GM23338 (cell line): ENCODE measurements around the gene MMP24OS. TPM values are rescaled to one million over a fixed set of nuclear protein-coding genes. Genes with fewer than 3 reads are reported as not detected.

Source experiments
- ATAC-seq: fragments of 200-7000 bp; cut with Tn5 transposase; 3 replicates; pipeline ENCODE4 v1.9.1; 2020
- DNase-seq: peaks from one replicate; pipeline ENCODE4 v3.0.0-alpha.2; 2015; ENCODE audit warnings: low spot score
- H2AFZ ChIP-seq: fragments of 200-600 bp; sonication (generic); 2 replicates; pipeline ENCODE4 v1.8.0; 2016; ENCODE audit warnings: antibody characterized with exemption, mild to moderate bottlenecking, moderate library complexity
- H3F3A ChIP-seq: fragments of 200-600 bp; sonication (generic); replicated peaks from 2 replicates; pipeline ENCODE4 v1.8.0; 2017; ENCODE audit warnings: antibody characterized with exemption, mixed run types, low read depth
- H3K27ac ChIP-seq: fragments of 200-600 bp; sonication (generic); 2 replicates; pipeline ENCODE4 v1.6.1; 2016; ENCODE audit warnings: low read depth
- H3K27me3 ChIP-seq: fragments of 200-600 bp; sonication (generic); 2 replicates; pipeline ENCODE4 v1.8.0; 2016; ENCODE audit warnings: mild to moderate bottlenecking, mixed run types, moderate library complexity; ENCODE audit not compliant: insufficient read depth
- H3K36me3 ChIP-seq: fragments of 200-600 bp; sonication (generic); 2 replicates; pipeline ENCODE4 v1.8.0; 2016; ENCODE audit warnings: mild to moderate bottlenecking; ENCODE audit not compliant: insufficient read depth
- H3K4me1 ChIP-seq: fragments of 200-600 bp; sonication (generic); 2 replicates; pipeline ENCODE4 v1.8.0; 2016; ENCODE audit warnings: mild to moderate bottlenecking, moderate library complexity; ENCODE audit not compliant: insufficient read depth
- H3K4me2 ChIP-seq: fragments of 200-600 bp; sonication (generic); 2 replicates; pipeline ENCODE4 v1.7.1; 2017; ENCODE audit warnings: mixed run types
- H3K4me3 ChIP-seq: fragments of 200-600 bp; sonication (generic); 2 replicates; pipeline ENCODE4 v1.6.1; 2016; ENCODE audit warnings: mixed run types
- H3K79me2 ChIP-seq: fragments of 200-600 bp; sonication (generic); replicated peaks from 2 replicates; pipeline ENCODE4 v1.8.0; 2017; ENCODE audit warnings: mild to moderate bottlenecking; ENCODE audit not compliant: insufficient read depth
- H3K9me2 ChIP-seq: fragments of 200-600 bp; sonication (generic); 2 replicates; pipeline ENCODE4 v1.8.0; 2017; ENCODE audit not compliant: insufficient read depth
- H4K20me1 ChIP-seq: fragments of 200-600 bp; sonication (generic); replicated peaks from 2 replicates; pipeline ENCODE4 v1.8.0; 2017; ENCODE audit warnings: mild to moderate bottlenecking; ENCODE audit not compliant: insufficient read depth
- H3K27ac Mint-ChIP-seq: 2 replicates; pipeline ENCODE4 v1.8.0; 2020; ENCODE audit warnings: inconsistent platforms, mild to moderate bottlenecking, moderate library complexity, mixed read lengths
- H3K27me3 Mint-ChIP-seq: 3 replicates; pipeline ENCODE4 v1.8.0; 2022; ENCODE audit warnings: low read depth, mild to moderate bottlenecking, moderate library complexity, mixed read lengths, inconsistent platforms; ENCODE audit not compliant: insufficient read depth, poor library complexity
- H3K36me3 Mint-ChIP-seq: 3 replicates; pipeline ENCODE4 v1.8.0; 2021; ENCODE audit warnings: low read depth, mild to moderate bottlenecking, inconsistent platforms, moderate library complexity, mixed read lengths
- H3K4me1 Mint-ChIP-seq: 3 replicates; pipeline ENCODE4 v1.8.0; 2020; ENCODE audit warnings: mild to moderate bottlenecking, inconsistent platforms, mixed read lengths
- H3K4me3 Mint-ChIP-seq: 3 replicates; pipeline ENCODE4 v1.8.0; 2021; ENCODE audit warnings: moderate library complexity, mild to moderate bottlenecking, inconsistent platforms, mixed read lengths
- H3K9me3 Mint-ChIP-seq: 3 replicates; pipeline ENCODE4 v1.8.0; 2020; ENCODE audit warnings: moderate library complexity, mild to moderate bottlenecking, inconsistent platforms, mixed read lengths
- CREB1 ChIP-seq: fragments of 250-450 bp; sonication (Bioruptor Pico); IDR thresholded peaks from 2 replicates; pipeline ENCODE4 v1.5.0; 2020; ENCODE audit warnings: low read depth, mild to moderate bottlenecking, moderate library complexity
- EZH2 ChIP-seq: fragments of 200-600 bp; sonication (generic); IDR thresholded peaks from one replicate; pipeline ENCODE4 v1.8.0; 2017; ENCODE audit warnings: antibody characterized with exemption, mild to moderate bottlenecking, low read depth; ENCODE audit not compliant: unreplicated experiment
- EZH2phosphoT487 ChIP-seq: fragments of 200-600 bp; sonication (generic); IDR thresholded peaks from one replicate; pipeline ENCODE4 v1.8.1; 2018; ENCODE audit warnings: antibody characterized with exemption; ENCODE audit not compliant: unreplicated experiment
- JUNB ChIP-seq: IDR thresholded peaks from one replicate; pipeline ENCODE4 v1.6.1; 2016; ENCODE audit warnings: antibody characterized with exemption; ENCODE audit not compliant: unreplicated experiment
- NANOG ChIP-seq: IDR thresholded peaks from 2 replicates; pipeline ENCODE4 v1.6.1; 2016; ENCODE audit warnings: antibody characterized with exemption, borderline replicate concordance
- POLR2AphosphoS5 ChIP-seq: IDR thresholded peaks from 2 replicates; pipeline ENCODE4 v1.6.1; 2016; ENCODE audit warnings: antibody characterized with exemption, low read depth
- REST ChIP-seq: IDR thresholded peaks from one replicate; pipeline ENCODE4 v1.6.1; 2018; ENCODE audit warnings: antibody characterized with exemption; ENCODE audit not compliant: unreplicated experiment
- STAT1 ChIP-seq: IDR thresholded peaks from one replicate; pipeline ENCODE4 v1.6.1; 2016; ENCODE audit warnings: antibody characterized with exemption; ENCODE audit not compliant: unreplicated experiment
- ZNF114 ChIP-seq: fragments of 250-450 bp; sonication (Bioruptor Pico); IDR thresholded peaks from 2 replicates; pipeline ENCODE4 v1.5.0; 2020; ENCODE audit warnings: mild to moderate bottlenecking, moderate library complexity
- ZNF331 ChIP-seq: fragments of 250-450 bp; sonication (Bioruptor Pico); IDR thresholded peaks from 2 replicates; pipeline ENCODE4 v1.5.0; 2020; ENCODE audit warnings: low read depth, mild to moderate bottlenecking, moderate library complexity
- polyA plus RNA-seq: library from polyadenylated mRNA; unstranded; fragments of >200 nt; fragmentation: Nextera tagmentation; extraction: Ambion mirVana; gene quantifications from 2 replicates; pipeline ENCODE4 v1.2.1, GENCODE V29; 2016
- total RNA-seq: library from RNA; depleted of rRNA; stranded (reverse); fragments of >200 nt; shearing (Covaris generic); gene quantifications from 2 replicates; pipeline ENCODE4 v1.2.3, GENCODE V29; 2014
- TF ChIP-seq, protein P1 (sequence below): fragments of 250-450 bp; sonication (Bioruptor Pico); IDR thresholded peaks from 2 replicates; pipeline ENCODE4 v1.5.0; 2020; ENCODE audit warnings: mild to moderate bottlenecking, moderate library complexity
- TF ChIP-seq, protein P2 (sequence below): IDR thresholded peaks from 2 replicates; pipeline ENCODE4 v1.6.1; 2016; ENCODE audit warnings: antibody characterized with exemption
- TF ChIP-seq, protein P3 (sequence below), 2 experiments: fragments of 200-600 bp in 1 of 2; sonication (generic) in 1 of 2; conservative IDR thresholded peaks; 2 replicates each; pipeline versions ENCODE4 v1.5.1 to v1.6.1; 2016 to 2017; ENCODE audit warnings: antibody characterized with exemption in 2 of 2, low read depth in 2 of 2, mild to moderate bottlenecking in 2 of 2, moderate library complexity in 1 of 2

The MMP24OS gene
- total and polyA plus RNA-seq, 2 experiments from 2014 or later, result 10.5 to 25.4 TPM

GRCh38 chr20:35299780-35300179 lies 21.9 kb upstream of the MMP24OS start:
- Histone ChIP-seq H3K27me3 (no peaks in the 10 kb centered on the region), H3K79me2 (no peaks in the 10 kb centered on the region), H4K20me1 (no peaks in the 10 kb centered on the region), H3K9me2 (no peaks in the 10 kb centered on the region), H3K27ac (no peak overlapping the region), H3K4me2 (no peak overlapping the region), H3K4me3 (no peak overlapping the region), H3F3A (no peaks in the 10 kb centered on the region), H3K36me3 (no peaks in the 10 kb centered on the region), H2AFZ (no peak overlapping the region), H3K4me1 (peaks cover 9% of the 10 kb centered on the region)
- H3K4me1 Mint-ChIP-seq, result peaks cover 14% of the 10 kb centered on the region
- no peaks in the 10 kb centered on the region for H3K9me3 Mint-ChIP-seq
- ATAC-seq (no peak), DNase-seq (no peak)
- no peak overlapping the region for H3K27ac Mint-ChIP-seq
- no peak overlapping the region for H3K4me3 Mint-ChIP-seq
- TF ChIP-seq POLR2AphosphoS5 (no peak), JUNB (no peak), ZNF114 (CRISPR knock-in tag) (no peak), STAT1 (no peak), EZH2 (no peak), REST (no peak), ZNF331 (CRISPR knock-in tag) (no peak), NANOG (no peak), CREB1 (CRISPR knock-in tag) (no peak), EZH2phosphoT487 (no peak)
- TF ChIP-seq, protein P1, sequence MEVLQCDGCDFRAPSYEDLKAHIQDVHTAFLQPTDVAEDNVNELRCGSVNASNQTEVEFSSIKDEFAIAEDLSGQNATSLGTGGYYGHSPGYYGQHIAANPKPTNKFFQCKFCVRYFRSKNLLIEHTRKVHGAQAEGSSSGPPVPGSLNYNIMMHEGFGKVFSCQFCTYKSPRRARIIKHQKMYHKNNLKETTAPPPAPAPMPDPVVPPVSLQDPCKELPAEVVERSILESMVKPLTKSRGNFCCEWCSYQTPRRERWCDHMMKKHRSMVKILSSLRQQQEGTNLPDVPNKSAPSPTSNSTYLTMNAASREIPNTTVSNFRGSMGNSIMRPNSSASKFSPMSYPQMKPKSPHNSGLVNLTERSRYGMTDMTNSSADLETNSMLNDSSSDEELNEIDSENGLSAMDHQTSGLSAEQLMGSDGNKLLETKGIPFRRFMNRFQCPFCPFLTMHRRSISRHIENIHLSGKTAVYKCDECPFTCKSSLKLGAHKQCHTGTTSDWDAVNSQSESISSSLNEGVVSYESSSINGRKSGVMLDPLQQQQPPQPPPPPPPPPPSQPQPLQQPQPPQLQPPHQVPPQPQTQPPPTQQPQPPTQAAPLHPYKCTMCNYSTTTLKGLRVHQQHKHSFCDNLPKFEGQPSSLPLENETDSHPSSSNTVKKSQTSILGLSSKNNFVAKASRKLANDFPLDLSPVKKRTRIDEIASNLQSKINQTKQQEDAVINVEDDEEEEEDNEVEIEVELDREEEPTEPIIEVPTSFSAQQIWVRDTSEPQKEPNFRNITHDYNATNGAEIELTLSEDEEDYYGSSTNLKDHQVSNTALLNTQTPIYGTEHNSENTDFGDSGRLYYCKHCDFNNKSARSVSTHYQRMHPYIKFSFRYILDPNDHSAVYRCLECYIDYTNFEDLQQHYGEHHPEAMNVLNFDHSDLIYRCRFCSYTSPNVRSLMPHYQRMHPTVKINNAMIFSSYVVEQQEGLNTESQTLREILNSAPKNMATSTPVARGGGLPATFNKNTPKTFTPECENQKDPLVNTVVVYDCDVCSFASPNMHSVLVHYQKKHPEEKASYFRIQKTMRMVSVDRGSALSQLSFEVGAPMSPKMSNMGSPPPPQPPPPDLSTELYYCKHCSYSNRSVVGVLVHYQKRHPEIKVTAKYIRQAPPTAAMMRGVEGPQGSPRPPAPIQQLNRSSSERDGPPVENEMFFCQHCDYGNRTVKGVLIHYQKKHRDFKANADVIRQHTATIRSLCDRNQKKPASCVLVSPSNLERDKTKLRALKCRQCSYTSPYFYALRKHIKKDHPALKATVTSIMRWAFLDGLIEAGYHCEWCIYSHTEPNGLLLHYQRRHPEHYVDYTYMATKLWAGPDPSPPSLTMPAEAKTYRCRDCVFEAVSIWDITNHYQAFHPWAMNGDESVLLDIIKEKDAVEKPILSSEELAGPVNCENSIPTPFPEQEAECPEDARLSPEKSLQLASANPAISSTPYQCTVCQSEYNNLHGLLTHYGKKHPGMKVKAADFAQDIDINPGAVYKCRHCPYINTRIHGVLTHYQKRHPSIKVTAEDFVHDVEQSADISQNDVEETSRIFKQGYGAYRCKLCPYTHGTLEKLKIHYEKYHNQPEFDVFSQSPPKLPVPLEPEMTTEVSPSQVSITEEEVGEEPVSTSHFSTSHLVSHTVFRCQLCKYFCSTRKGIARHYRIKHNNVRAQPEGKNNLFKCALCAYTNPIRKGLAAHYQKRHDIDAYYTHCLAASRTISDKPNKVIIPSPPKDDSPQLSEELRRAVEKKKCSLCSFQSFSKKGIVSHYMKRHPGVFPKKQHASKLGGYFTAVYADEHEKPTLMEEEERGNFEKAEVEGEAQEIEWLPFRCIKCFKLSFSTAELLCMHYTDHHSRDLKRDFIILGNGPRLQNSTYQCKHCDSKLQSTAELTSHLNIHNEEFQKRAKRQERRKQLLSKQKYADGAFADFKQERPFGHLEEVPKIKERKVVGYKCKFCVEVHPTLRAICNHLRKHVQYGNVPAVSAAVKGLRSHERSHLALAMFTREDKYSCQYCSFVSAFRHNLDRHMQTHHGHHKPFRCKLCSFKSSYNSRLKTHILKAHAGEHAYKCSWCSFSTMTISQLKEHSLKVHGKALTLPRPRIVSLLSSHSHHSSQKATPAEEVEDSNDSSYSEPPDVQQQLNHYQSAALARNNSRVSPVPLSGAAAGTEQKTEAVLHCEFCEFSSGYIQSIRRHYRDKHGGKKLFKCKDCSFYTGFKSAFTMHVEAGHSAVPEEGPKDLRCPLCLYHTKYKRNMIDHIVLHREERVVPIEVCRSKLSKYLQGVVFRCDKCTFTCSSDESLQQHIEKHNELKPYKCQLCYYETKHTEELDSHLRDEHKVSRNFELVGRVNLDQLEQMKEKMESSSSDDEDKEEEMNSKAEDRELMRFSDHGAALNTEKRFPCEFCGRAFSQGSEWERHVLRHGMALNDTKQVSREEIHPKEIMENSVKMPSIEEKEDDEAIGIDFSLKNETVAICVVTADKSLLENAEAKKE (CRISPR knock-in tag), result no peak
- TF ChIP-seq, protein P2, sequence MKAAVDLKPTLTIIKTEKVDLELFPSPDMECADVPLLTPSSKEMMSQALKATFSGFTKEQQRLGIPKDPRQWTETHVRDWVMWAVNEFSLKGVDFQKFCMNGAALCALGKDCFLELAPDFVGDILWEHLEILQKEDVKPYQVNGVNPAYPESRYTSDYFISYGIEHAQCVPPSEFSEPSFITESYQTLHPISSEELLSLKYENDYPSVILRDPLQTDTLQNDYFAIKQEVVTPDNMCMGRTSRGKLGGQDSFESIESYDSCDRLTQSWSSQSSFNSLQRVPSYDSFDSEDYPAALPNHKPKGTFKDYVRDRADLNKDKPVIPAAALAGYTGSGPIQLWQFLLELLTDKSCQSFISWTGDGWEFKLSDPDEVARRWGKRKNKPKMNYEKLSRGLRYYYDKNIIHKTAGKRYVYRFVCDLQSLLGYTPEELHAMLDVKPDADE, result no peak
- TF ChIP-seq, protein P3, sequence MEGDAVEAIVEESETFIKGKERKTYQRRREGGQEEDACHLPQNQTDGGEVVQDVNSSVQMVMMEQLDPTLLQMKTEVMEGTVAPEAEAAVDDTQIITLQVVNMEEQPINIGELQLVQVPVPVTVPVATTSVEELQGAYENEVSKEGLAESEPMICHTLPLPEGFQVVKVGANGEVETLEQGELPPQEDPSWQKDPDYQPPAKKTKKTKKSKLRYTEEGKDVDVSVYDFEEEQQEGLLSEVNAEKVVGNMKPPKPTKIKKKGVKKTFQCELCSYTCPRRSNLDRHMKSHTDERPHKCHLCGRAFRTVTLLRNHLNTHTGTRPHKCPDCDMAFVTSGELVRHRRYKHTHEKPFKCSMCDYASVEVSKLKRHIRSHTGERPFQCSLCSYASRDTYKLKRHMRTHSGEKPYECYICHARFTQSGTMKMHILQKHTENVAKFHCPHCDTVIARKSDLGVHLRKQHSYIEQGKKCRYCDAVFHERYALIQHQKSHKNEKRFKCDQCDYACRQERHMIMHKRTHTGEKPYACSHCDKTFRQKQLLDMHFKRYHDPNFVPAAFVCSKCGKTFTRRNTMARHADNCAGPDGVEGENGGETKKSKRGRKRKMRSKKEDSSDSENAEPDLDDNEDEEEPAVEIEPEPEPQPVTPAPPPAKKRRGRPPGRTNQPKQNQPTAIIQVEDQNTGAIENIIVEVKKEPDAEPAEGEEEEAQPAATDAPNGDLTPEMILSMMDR (conservative IDR thresholded peaks at IDR 0.05; ENCODE audit: low read depth in 2 of 2), result no peak
- H3K36me3 Mint-ChIP-seq, result no peaks in the 10 kb centered on the region
- H3K27me3 Mint-ChIP-seq, result peaks cover 10% of the 10 kb centered on the region
